H1 (cell line): ENCODE results near the gene ATP1A3. TPM values are rescaled to one million over a fixed set of nuclear protein-coding genes. Genes with fewer than 3 reads are reported as not detected.

Source experiments
- CTCF ChIA-PET: fragments of 300-600 bp; sonication (Branson Sonifier 250); formaldehyde crosslinking; loops from one replicate; lab custom pipeline; 2021; ENCODE audit not compliant: partially characterized antibody; lab: Charles Lee
- POLR2A ChIA-PET: fragments of 300-600 bp; sonication (Branson Sonifier 250); formaldehyde crosslinking; loops from one replicate; lab custom pipeline; 2021; ENCODE audit warnings: inconsistent platforms; ENCODE audit not compliant: partially characterized antibody; lab: Charles Lee
- DNase-seq, 2 experiments: peaks; one replicate each; pipeline versions ENCODE4 v3.0.0 to v3.0.0-alpha.2; 2010 to 2022; ENCODE audit warnings: low spot score in 2 of 2, low read depth in 1 of 2, mixed read lengths in 1 of 2
- FAIRE-seq: peaks from 2 replicates; lab custom pipeline; 2011; peaks lifted over from hg19 to GRCh38; lab: Jason Lieb, UNC
- H2AFZ ChIP-seq: 2 replicates; pipeline ENCODE4 v1.8.1; 2012; ENCODE audit warnings: low read length, inconsistent platforms
- H2AK5ac ChIP-seq: 2 replicates; pipeline ENCODE4 v1.6.1; 2013; ENCODE audit warnings: low read depth, low read length
- H2BK120ac ChIP-seq: replicated peaks from 2 replicates; pipeline ENCODE3; 2013; ENCODE audit warnings: low read depth, low read length, inconsistent platforms
- H2BK12ac ChIP-seq: 2 replicates; pipeline ENCODE4 v1.6.1; 2013; ENCODE audit warnings: low read depth, low read length
- H2BK15ac ChIP-seq: 2 replicates; pipeline ENCODE4 v1.6.1; 2013; ENCODE audit warnings: low read length
- H2BK20ac ChIP-seq: 2 replicates; pipeline ENCODE4 v1.6.1; 2013; ENCODE audit warnings: low read length
- H2BK5ac ChIP-seq: 2 replicates; pipeline ENCODE4 v1.6.1; 2013; ENCODE audit warnings: low read depth, low read length
- H3K14ac ChIP-seq: 2 replicates; pipeline ENCODE4 v1.6.1; 2013; ENCODE audit warnings: inconsistent platforms; ENCODE audit not compliant: insufficient read length
- H3K18ac ChIP-seq: 2 replicates; pipeline ENCODE4 v1.6.1; 2013; ENCODE audit warnings: low read length; ENCODE audit errors: extremely low read depth
- H3K23ac ChIP-seq: 2 replicates; pipeline ENCODE4 v1.6.1; 2013; ENCODE audit warnings: inconsistent platforms; ENCODE audit not compliant: insufficient read length
- H3K23me2 ChIP-seq: 2 replicates; pipeline ENCODE4 v1.6.1; 2013; ENCODE audit warnings: low read depth, low read length
- H3K27ac ChIP-seq: 2 replicates; pipeline ENCODE4 v1.6.1; 2011; ENCODE audit warnings: low read depth, low read length, inconsistent platforms
- H3K27me3 ChIP-seq, 4 experiments: replicated peaks in 1 of 4; 1 replicate in 1 of 4; 2 replicates in 3 of 4; pipeline versions ENCODE4 v1.6.1 to v1.8.1; 2011 to 2013; ENCODE audit warnings: low read length in 3 of 4, mild to moderate bottlenecking in 3 of 4, inconsistent platforms in 2 of 4, mixed read lengths in 2 of 4, moderate library complexity in 1 of 4; ENCODE audit not compliant: control insufficient read depth in 3 of 4, insufficient read depth in 3 of 4; ENCODE audit errors: extremely low read depth in 1 of 4
- H3K36me3 ChIP-seq, 4 experiments: 2 replicates each; pipeline versions ENCODE4 v1.6.1 to v1.8.1; 2011 to 2013; ENCODE audit warnings: mild to moderate bottlenecking in 4 of 4, low read length in 3 of 4, moderate library complexity in 2 of 4, control low read depth in 1 of 4, inconsistent platforms in 1 of 4; ENCODE audit not compliant: insufficient read depth in 4 of 4, control insufficient read depth in 2 of 4
- H3K4ac ChIP-seq: replicated peaks from 2 replicates; pipeline ENCODE3; 2013; ENCODE audit warnings: low read length, low read depth, mixed read lengths, inconsistent platforms; ENCODE audit not compliant: insufficient read length
- H3K4me1 ChIP-seq, 4 experiments: replicated peaks in 1 of 4; 1 replicate in 1 of 4; 2 replicates in 3 of 4; pipeline versions ENCODE4 v1.6.1 to v1.8.1; 2011 to 2013; ENCODE audit warnings: low read length in 3 of 4, inconsistent platforms in 2 of 4, mixed read lengths in 1 of 4; ENCODE audit not compliant: insufficient read depth in 4 of 4, control insufficient read depth in 3 of 4
- H3K4me2 ChIP-seq, 2 experiments: 2 replicates each; pipeline versions ENCODE4 v1.6.1 to v1.8.1; 2011 to 2013; ENCODE audit warnings: low read depth in 2 of 2, low read length in 2 of 2, control low read depth in 1 of 2, inconsistent platforms in 1 of 2, mild to moderate bottlenecking in 1 of 2; ENCODE audit not compliant: insufficient read depth in 1 of 2
- H3K4me3 ChIP-seq, 4 experiments: fragments of 200-600, 300-600 bp in 1 of 4; sonication (generic), shearing (Covaris generic), sonication (Bioruptor Twin) in 1 of 4; 2 replicates each; pipeline versions ENCODE4 v1.5.1 to v1.8.1; 2011 to 2016; ENCODE audit warnings: low read length in 4 of 4, low read depth in 3 of 4, control low read depth in 2 of 4, inconsistent platforms in 2 of 4, mild to moderate bottlenecking in 2 of 4, mixed read lengths in 1 of 4, moderate library complexity in 1 of 4; ENCODE audit not compliant: insufficient read depth in 2 of 4; ENCODE audit errors: extremely low read depth in 1 of 4
- H3K56ac ChIP-seq: replicated peaks from 2 replicates; pipeline ENCODE3; 2013; ENCODE audit warnings: low read depth, mild to moderate bottlenecking, mixed read lengths, low read length, inconsistent platforms; ENCODE audit not compliant: insufficient read length
- H3K79me1 ChIP-seq: 2 replicates; pipeline ENCODE4 v1.6.1; 2013; ENCODE audit warnings: low read depth, low read length, control low read depth
- H3K79me2 ChIP-seq, 2 experiments: 2 replicates each; pipeline versions ENCODE4 v1.6.1 to v1.8.1; 2012 to 2013; ENCODE audit warnings: low read length in 2 of 2, mild to moderate bottlenecking in 2 of 2, inconsistent platforms in 1 of 2; ENCODE audit not compliant: insufficient read depth in 2 of 2, control insufficient read depth in 1 of 2
- H3K9ac ChIP-seq, 4 experiments: replicated peaks in 1 of 4; 1 replicate in 1 of 4; 2 replicates in 3 of 4; pipeline versions ENCODE4 v1.6.1 to v1.8.1; 2011 to 2013; ENCODE audit warnings: low read depth in 3 of 4, low read length in 3 of 4, control low read depth in 2 of 4, mild to moderate bottlenecking in 2 of 4, moderate library complexity in 2 of 4, inconsistent platforms in 1 of 4; ENCODE audit errors: extremely low read depth in 1 of 4
- H3K9me3 ChIP-seq, 2 experiments: 2 replicates each; pipeline versions ENCODE4 v1.6.1 to v1.8.1; 2012 to 2013; ENCODE audit warnings: mild to moderate bottlenecking in 2 of 2, moderate library complexity in 2 of 2, control low read depth in 1 of 2, inconsistent platforms in 1 of 2, low read depth in 1 of 2, low read length in 1 of 2, mixed read lengths in 1 of 2; ENCODE audit not compliant: insufficient read depth in 2 of 2
- H4K20me1 ChIP-seq, 2 experiments: replicated peaks in 1 of 2; 2 replicates each; pipeline versions ENCODE3 to v1.8.1; 2011 to 2013; ENCODE audit warnings: inconsistent platforms in 2 of 2, low read length in 2 of 2, mild to moderate bottlenecking in 1 of 2; ENCODE audit not compliant: insufficient read depth in 2 of 2, control insufficient read depth in 1 of 2
- H4K5ac ChIP-seq: 2 replicates; pipeline ENCODE4 v1.6.1; 2013; ENCODE audit warnings: low read length, low read depth, mixed read lengths, inconsistent platforms; ENCODE audit not compliant: insufficient read length
- H4K8ac ChIP-seq: 2 replicates; pipeline ENCODE4 v1.8.0; 2013; ENCODE audit warnings: mild to moderate bottlenecking, moderate library complexity, low read length, inconsistent platforms; ENCODE audit not compliant: insufficient read depth; ENCODE audit errors: extremely low read depth
- H4K91ac ChIP-seq: replicated peaks from 2 replicates; pipeline ENCODE3; 2013; ENCODE audit warnings: low read length, mixed read lengths, inconsistent platforms; ENCODE audit not compliant: insufficient read length
- ASH2L ChIP-seq: fragments of 200-600, 300-600 bp; sonication (generic); IDR thresholded peaks from one replicate; pipeline ENCODE4 v1.7.1; 2017; ENCODE audit warnings: low read length
- BRCA1 ChIP-seq: IDR thresholded peaks from 2 replicates; pipeline ENCODE4 v1.6.1; 2012; ENCODE audit warnings: low read depth, low read length, improper control_type of control experiment
- CTBP2 ChIP-seq: IDR thresholded peaks from 2 replicates; pipeline ENCODE4 v1.7.0; 2011; ENCODE audit warnings: borderline replicate concordance, mild to moderate bottlenecking, moderate library complexity, mixed read lengths, low read length; ENCODE audit not compliant: insufficient read depth, insufficient read length
- EZH2 ChIP-seq: fragments of 200-600 bp; sonication (generic); IDR thresholded peaks from 2 replicates; pipeline ENCODE4 v1.7.1; 2012; ENCODE audit warnings: low read depth, mild to moderate bottlenecking, moderate library complexity, low read length, inconsistent platforms; ENCODE audit not compliant: severe bottlenecking
- KDM1A ChIP-seq: fragments of 200-600, 300-600 bp; sonication (generic); IDR thresholded peaks from 2 replicates; pipeline ENCODE4 v1.7.1; 2016; ENCODE audit warnings: mild to moderate bottlenecking, low read length, borderline replicate concordance
- SAP30 ChIP-seq: fragments of 300-600 bp; sonication (generic); IDR thresholded peaks from 2 replicates; pipeline ENCODE4 v1.7.1; 2012; ENCODE audit warnings: low read length, moderate library complexity, mild to moderate bottlenecking, inconsistent platforms; ENCODE audit not compliant: insufficient read depth, insufficient replicate concordance
- SIRT6 ChIP-seq: IDR thresholded peaks from one replicate; pipeline ENCODE4 v1.7.1; 2012; ENCODE audit warnings: low read length, inconsistent platforms
- SRF ChIP-seq: IDR thresholded peaks from 2 replicates; pipeline ENCODE4 v1.6.1; 2011; ENCODE audit warnings: mild to moderate bottlenecking, low read depth, low read length, moderate library complexity
- TCF12 ChIP-seq: IDR thresholded peaks from 2 replicates; pipeline ENCODE4 v1.6.1; 2011; ENCODE audit warnings: low read depth, mild to moderate bottlenecking, low read length
- ZNF274 ChIP-seq: IDR thresholded peaks from 2 replicates; pipeline ENCODE4 v1.7.0; 2012; ENCODE audit warnings: low read length, borderline replicate concordance; ENCODE audit errors: extremely low read depth
- WGBS, 2 experiments: shearing (Covaris generic) in 1 of 2; methylation state at CpG; one replicate each; pipeline versions ENCODE4 v1.1.6 to v1.1.7; 2013 to 2015; ENCODE audit warnings: low lambda C conversion rate in 2 of 2, mixed read lengths in 2 of 2, inconsistent platforms in 1 of 2, low coverage in 1 of 2, missing lambda C conversion rate in 1 of 2; ENCODE audit not compliant: insufficient replicate concordance in 2 of 2, insufficient coverage in 1 of 2, insufficient read length in 1 of 2; ENCODE audit errors: extremely low coverage in 1 of 2, missing lambda C conversion rate in 1 of 2; 5-methylcytosine and 5-hydroxymethylcytosine counted together
- polyA plus RNA-seq, 7 experiments: library from polyadenylated mRNA; depleted of rRNA in 3 of 7; stranded (reverse) in 5 of 7; unstranded in 2 of 7; fragments of >200 nt in 5 of 7; fragments of 200-250 nt in 2 of 7; gene quantifications; 1 replicate in 5 of 7; 2 replicates in 1 of 7; 4 replicates in 1 of 7; pipeline versions ENCODE4 v1.2.1 to v1.2.3, GENCODE V29; 2011 to 2013; ENCODE audit warnings: missing spikeins in 2 of 7, mixed read lengths in 2 of 7
- total RNA-seq: library from RNA; stranded (reverse); fragmentation: NEBNext Ultra II Directional; extraction: Animal tissue kit (Norgen Biotek cat#: 25700); gene quantifications from 2 replicates; pipeline ENCODE4 v1.2.1, GENCODE V29; 2021
- TF ChIP-seq, protein P1 (sequence below): IDR thresholded peaks from 2 replicates; pipeline ENCODE4 v1.6.1; 2011; ENCODE audit warnings: low read depth, mild to moderate bottlenecking, low read length; ENCODE audit not compliant: insufficient read depth
- TF ChIP-seq, protein P2 (sequence below): IDR thresholded peaks from 2 replicates; pipeline ENCODE4 v1.6.1; 2012; ENCODE audit warnings: low read length, inconsistent platforms

Gene ATP1A3
- total and polyA plus RNA-seq, 2 of the 8 experiments (the other 6 are each of a cell fraction or from before 2014, with no cell fraction given), result 11.1 to 41.2 TPM

DNA sequence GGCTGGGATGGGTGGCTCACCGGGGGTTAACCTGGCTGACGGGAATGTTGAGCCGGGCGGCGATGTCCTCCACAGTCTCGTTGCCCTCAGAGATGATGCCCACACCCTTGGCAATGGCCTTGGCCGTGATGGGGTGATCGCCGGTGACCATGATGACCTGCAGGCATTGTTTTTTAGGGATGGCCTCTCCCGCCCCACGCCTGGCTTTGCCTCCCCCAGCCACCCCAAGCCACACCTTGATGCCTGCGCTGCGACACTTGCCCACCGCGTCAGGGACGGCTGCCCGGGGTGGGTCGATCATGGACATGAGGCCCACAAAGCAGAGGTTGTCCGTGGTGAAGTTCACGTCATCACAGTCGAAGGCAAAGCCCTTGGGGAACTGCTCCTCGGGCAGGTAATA is 16.1 kb downstream of the ATP1A3 start:
- Histone ChIP-seq H3K4ac (no peak overlapping the region), H3K23me2 (no peaks in the 10 kb centered on the region), H2BK5ac (no peak overlapping the region), H3K9ac (no peak overlapping the region), H2AFZ (no peak overlapping the region), H2BK20ac (no peak overlapping the region), H2AK5ac (no peak overlapping the region), H3K4me3 (no peak overlapping the region), H3K18ac (no peak overlapping the region), H3K79me2 (no peaks in the 10 kb centered on the region), H3K79me1 (no peaks in the 10 kb centered on the region), H4K91ac (no peak overlapping the region), H2BK120ac (no peak overlapping the region), H3K4me2 (no peak overlapping the region), H3K9me3 (no peaks in the 10 kb centered on the region), H3K56ac (no peak overlapping the region), H4K8ac (peak overlapping the region; percentile 5), H3K27ac (no peak overlapping the region), H3K23ac (no peak overlapping the region), H3K4me1 (no peaks in the 10 kb centered on the region), H2BK15ac (no peak overlapping the region), H3K14ac (no peak overlapping the region), H4K5ac (no peak overlapping the region), H3K27me3 (no peaks in the 10 kb centered on the region), H2BK12ac (no peak overlapping the region), H4K20me1 (no peaks in the 10 kb centered on the region), H3K36me3 (peaks cover 0 to 12% (median 4%) of the 10 kb centered on the region in 4 experiments; a peak in 5 of 8 replicates)
- DNase-seq (no peak), FAIRE-seq (no peak)
- WGBS, 2 experiments, result 97% methylated on average over 21 of the region's 22 CpGs; no CpG with 5 or more reads in 1 of the 2 experiments
- ChIA-PET POLR2A (interaction anchor here (0.7 kb wide), 1 partner anchor 8 kb away, joined by 3 read pairs; no protein-coding TSS in a partner anchor), CTCF (interaction anchor here (0.7 to 1.2 kb wide), 3 partner anchors 18 to 52 kb away, joined by 3 read pairs; no protein-coding TSS in a partner anchor)
- TF ChIP-seq SRF (no peak), ASH2L (no peak), CTBP2 (no peak), ZNF274 (no peak), EZH2 (no peak), SAP30 (no peak), KDM1A (no peak), SIRT6 (no peak), TCF12 (no peak), BRCA1 (no peak)
- TF ChIP-seq, protein P1, sequence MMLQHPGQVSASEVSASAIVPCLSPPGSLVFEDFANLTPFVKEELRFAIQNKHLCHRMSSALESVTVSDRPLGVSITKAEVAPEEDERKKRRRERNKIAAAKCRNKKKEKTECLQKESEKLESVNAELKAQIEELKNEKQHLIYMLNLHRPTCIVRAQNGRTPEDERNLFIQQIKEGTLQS, result no peak
- TF ChIP-seq, protein P2, sequence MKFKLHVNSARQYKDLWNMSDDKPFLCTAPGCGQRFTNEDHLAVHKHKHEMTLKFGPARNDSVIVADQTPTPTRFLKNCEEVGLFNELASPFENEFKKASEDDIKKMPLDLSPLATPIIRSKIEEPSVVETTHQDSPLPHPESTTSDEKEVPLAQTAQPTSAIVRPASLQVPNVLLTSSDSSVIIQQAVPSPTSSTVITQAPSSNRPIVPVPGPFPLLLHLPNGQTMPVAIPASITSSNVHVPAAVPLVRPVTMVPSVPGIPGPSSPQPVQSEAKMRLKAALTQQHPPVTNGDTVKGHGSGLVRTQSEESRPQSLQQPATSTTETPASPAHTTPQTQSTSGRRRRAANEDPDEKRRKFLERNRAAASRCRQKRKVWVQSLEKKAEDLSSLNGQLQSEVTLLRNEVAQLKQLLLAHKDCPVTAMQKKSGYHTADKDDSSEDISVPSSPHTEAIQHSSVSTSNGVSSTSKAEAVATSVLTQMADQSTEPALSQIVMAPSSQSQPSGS, result no peak
